Measurements from ENCODE around the gene TRIM54.
A peak's percentile ranks its signal among the peaks of the same experiment; 100 is the strongest.
"Not testable (repeated sequence)": the region's sequence is repeated elsewhere in the genome, so short reads cannot be mapped to it uniquely, and the experiment has no call there.

The TRIM54 gene

GRCh38 chr2:27258051-27258450 is 24.2 kb upstream of the TRIM54 start:
- no peak for DNase-seq

GRCh38 chr2:27261241-27261925 is 20.8 kb upstream of the TRIM54 start:
- DNase-seq = no peak

- DNase-seq = no peak
These were observed 20.3 kb upstream of the TRIM54 start for GRCh38 chr2:27261926-27262298.

GRCh38 chr2:27262379-27263286 is 19.6 kb upstream of the TRIM54 start, which contains the start of gene SLC30A3:
Gene SLC30A3, minus strand, starts transcription at chr2:27263047. Its CDS starts 141 bp downstream, at chr2:27262906.
- DNase-seq = peak; percentile 77

GRCh38 chr2:27263287-27264252 is 18.7 kb upstream of the TRIM54 start:
- no peak for DNase-seq

- DNase-seq = no peak
These were observed 17.9 kb upstream of the TRIM54 start for GRCh38 chr2:27264253-27264752.

- peak; percentile 51 to 53 for DNase-seq
These were observed 17.3 kb upstream of the TRIM54 start for GRCh38 chr2:27264753-27265535.

GRCh38 chr2:27265536-27265870 is 16.7 kb upstream of the TRIM54 start:
- DNase-seq = no peak

- not testable (repeated sequence) for DNase-seq
These were observed 13.9 kb upstream of the TRIM54 start for GRCh38 chr2:27268296-27268695.

- no peak for DNase-seq
These were observed 12.1 kb upstream of the TRIM54 start for GRCh38 chr2:27270131-27270530.

- DNase-seq = no peak
These were observed 11.6 kb upstream of the TRIM54 start for GRCh38 chr2:27270670-27271069.

GRCh38 chr2:27271631-27272340 is 10.4 kb upstream of the TRIM54 start:
- DNase-seq = no peak

GRCh38 chr2:27272537-27273522 is 9.4 kb upstream of the TRIM54 start:
- DNase-seq = not testable (repeated sequence)

- no peak for DNase-seq
These were observed 6.7 kb upstream of the TRIM54 start, which contains the start of gene DNAJC5G for GRCh38 chr2:27275211-27276150. Gene DNAJC5G, plus strand, starts transcription at chr2:27275433. Its CDS starts 1,296 bp downstream, at chr2:27276729.

GRCh38 chr2:27278010-27278409 is 4.2 kb upstream of the TRIM54 start:
- no peak for DNase-seq

- no peak for DNase-seq
These were observed 1.4 kb upstream of the TRIM54 start for GRCh38 chr2:27280826-27281225.

- DNase-seq = no peak
These were observed 787 bp upstream of the TRIM54 start for GRCh38 chr2:27281442-27281841.

- no peak for DNase-seq
These were observed 663 bp downstream of the TRIM54 start for GRCh38 chr2:27282892-27283291.

GRCh38 chr2:27284996-27285395 is 2.8 kb downstream of the TRIM54 start:
- no peak for DNase-seq
